ENCODE data around the gene SYNGR4.

SYNGR4 gene

GRCh38 chr19:48348737-48349136, 15.4 kb upstream of the SYNGR4 start:
- POLR2A ChIA-PET (ENCODE audit: low non-redundant PET) = no interaction called here
- no peak overlapping the region for H3K27ac ChIP-seq
- CTCF ChIA-PET = no interaction called here
- no peak for TF ChIP-seq CTCF (conservative IDR thresholded peaks at IDR 0.05; ENCODE audit: low read depth)
- no peak for DNase-seq (ENCODE audit: low spot score)

- CTCF ChIA-PET = interaction anchor here (0.6 kb wide), 2 partner anchors 24 to 960 kb away, joined by 3 to 4 read pairs; no protein-coding TSS in a partner anchor
- DNase-seq (ENCODE audit: low spot score) = no peak
- no peak overlapping the region for H3K27ac ChIP-seq
- no peak for TF ChIP-seq CTCF (conservative IDR thresholded peaks at IDR 0.05; ENCODE audit: low read depth)
- POLR2A ChIA-PET (ENCODE audit: low non-redundant PET) = no interaction called here
These were observed 13.3 kb upstream of the SYNGR4 start for GRCh38 chr19:48350856-48351255.

GRCh38 chr19:48351341-48351752, 12.8 kb upstream of the SYNGR4 start:
- peak; percentile 75 for TF ChIP-seq CTCF (conservative IDR thresholded peaks at IDR 0.05; ENCODE audit: low read depth)
- POLR2A ChIA-PET (ENCODE audit: low non-redundant PET) = no interaction called here
- CTCF ChIA-PET = interaction anchor here (0.6 kb wide), 2 partner anchors 24 to 960 kb away, joined by 3 to 4 read pairs; no protein-coding TSS in a partner anchor
- no peak overlapping the region for H3K27ac ChIP-seq
- DNase-seq (ENCODE audit: low spot score) = peak; percentile 45

- TF ChIP-seq CTCF (conservative IDR thresholded peaks at IDR 0.05; ENCODE audit: low read depth) = no peak
- 0 out of 2 replicates have a peak overlapping the region, but pooled peaks have one; percentile 13 for H3K27ac ChIP-seq
- no peak for DNase-seq (ENCODE audit: low spot score)
- POLR2A ChIA-PET (ENCODE audit: low non-redundant PET) = no interaction called here
- CTCF ChIA-PET = interaction anchor here (0.6 kb wide), 2 partner anchors 12 to 39 kb away, joined by 3 read pairs; no protein-coding TSS in a partner anchor
These were observed 10.5 kb upstream of the SYNGR4 start for GRCh38 chr19:48353677-48354076.

GRCh38 chr19:48354332-48354992, 9.7 kb upstream of the SYNGR4 start:
- 0 out of 2 replicates have a peak overlapping the region, but pooled peaks have one; percentile 13 for H3K27ac ChIP-seq
- ChIA-PET CTCF (interaction anchor here (0.9 kb wide), 1 partner anchor 34 kb away, joined by 3 read pairs; no protein-coding TSS in a partner anchor), POLR2A (ENCODE audit: low non-redundant PET) (no interaction called here)
- TF ChIP-seq CTCF (conservative IDR thresholded peaks at IDR 0.05; ENCODE audit: low read depth) = no peak
- no peak for DNase-seq (ENCODE audit: low spot score)

GRCh38 chr19:48355365-48355954, 8.7 kb upstream of the SYNGR4 start:
- ChIA-PET CTCF (interaction anchor here (0.9 kb wide), 1 partner anchor 35 kb away, joined by 3 read pairs; no protein-coding TSS in a partner anchor), POLR2A (ENCODE audit: low non-redundant PET) (no interaction called here)
- no peak for TF ChIP-seq CTCF (conservative IDR thresholded peaks at IDR 0.05; ENCODE audit: low read depth)
- no peak overlapping the region for H3K27ac ChIP-seq
- no peak for DNase-seq (ENCODE audit: low spot score)
